ENCODE measurements around the gene AK8. TPM values are rescaled to one million over a fixed set of nuclear protein-coding genes. Genes with fewer than 3 reads are reported as not detected.

Gene AK8
- total RNA-seq, 2 experiments from 2014 or later = 0.39 TPM; not detected in 1

GRCh38 chr9:132877458-132877823 lies 643 bp downstream of the AK8 start:
- DNase-seq (no peak), ATAC-seq (no peak)
- H3K4me1 Mint-ChIP-seq (ENCODE audit: low read depth) = peaks cover 38% of the 10 kb centered on the region
- no peak overlapping the region for H3K27ac Mint-ChIP-seq
- peaks cover 4% of the 10 kb centered on the region for H3K36me3 Mint-ChIP-seq (ENCODE audit: low read depth)
- H3K27me3 Mint-ChIP-seq (ENCODE audit: low read depth) = peaks cover 5% of the 10 kb centered on the region
- H3K9me3 Mint-ChIP-seq (ENCODE audit: insufficient read depth) = no peaks in the 10 kb centered on the region
- ChIA-PET POLR2A (interaction anchor here (1.1 kb wide), 1 partner anchor 15 kb away, joined by 3 read pairs; no protein-coding TSS in a partner anchor), CTCF (interaction anchor here (1.0 to 1.6 kb wide), 3 partner anchors 25 to 144 kb away, joined by 3 to 8 read pairs (median 4); no protein-coding TSS in a partner anchor)
- H3K4me3 Mint-ChIP-seq = peak overlapping the region; percentile 76

DNA sequence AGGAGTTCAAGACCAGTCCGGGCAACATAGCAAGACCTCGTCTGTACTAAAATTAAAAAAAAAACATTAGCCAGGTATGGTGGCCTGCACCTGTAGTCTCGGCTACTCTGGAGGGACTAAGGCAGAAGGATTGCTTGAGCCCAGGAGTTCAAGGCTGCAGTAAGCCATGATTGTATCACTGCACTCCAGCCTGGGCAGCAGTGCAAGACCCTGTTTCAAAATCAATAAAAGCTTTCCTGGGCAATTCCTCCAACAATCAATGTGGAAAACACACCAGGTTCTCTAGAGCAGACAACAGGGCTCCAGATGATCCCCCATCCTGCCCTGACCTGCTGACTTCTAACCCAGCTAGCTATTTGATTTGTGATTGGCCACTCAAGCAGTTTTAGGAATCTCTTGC lies 1.2 kb downstream of the AK8 start:
- Mint-ChIP-seq H3K36me3 (ENCODE audit: low read depth) (peaks cover 4% of the 10 kb centered on the region), H3K4me3 (peak overlapping the region; percentile 76), H3K9me3 (ENCODE audit: insufficient read depth) (no peaks in the 10 kb centered on the region), H3K4me1 (ENCODE audit: low read depth) (peaks cover 32% of the 10 kb centered on the region), H3K27me3 (ENCODE audit: low read depth) (peaks cover 5% of the 10 kb centered on the region), H3K27ac (no peak overlapping the region)
- DNase-seq (no peak), ATAC-seq (no peak)
- ChIA-PET CTCF (interaction anchor here (1.0 to 1.6 kb wide), 2 partner anchors 28 to 145 kb away, joined by 4 to 8 read pairs; no protein-coding TSS in a partner anchor), POLR2A (interaction anchor here (1.1 kb wide), 1 partner anchor 14 kb away, joined by 3 read pairs; no protein-coding TSS in a partner anchor)

- H3K4me1 Mint-ChIP-seq (ENCODE audit: low read depth) = peaks cover 25% of the 10 kb centered on the region
- no peak overlapping the region for H3K4me3 Mint-ChIP-seq
- no peak for ATAC-seq
- H3K27ac Mint-ChIP-seq = no peak overlapping the region
- peaks cover 4% of the 10 kb centered on the region for H3K36me3 Mint-ChIP-seq (ENCODE audit: low read depth)
- DNase-seq = no peak
- no peaks in the 10 kb centered on the region for H3K9me3 Mint-ChIP-seq (ENCODE audit: insufficient read depth)
- peaks cover 5% of the 10 kb centered on the region for H3K27me3 Mint-ChIP-seq (ENCODE audit: low read depth)
- CTCF ChIA-PET = interaction anchor here (1.8 kb wide), 2 partner anchors 27 kb away, joined by 6 to 9 read pairs; no protein-coding TSS in a partner anchor
- POLR2A ChIA-PET = interaction anchor here (1.1 kb wide), 1 partner anchor 13 kb away, joined by 3 read pairs; no protein-coding TSS in a partner anchor
Observed at GRCh38 chr9:132875159-132875558, 2.9 kb downstream of the AK8 start.

- ATAC-seq (no peak), DNase-seq (no peak)
- POLR2A ChIA-PET = no interaction called here
- CTCF ChIA-PET = interaction anchor here (0.9 to 1.8 kb wide), 3 partner anchors 25 to 29 kb away, joined by 3 to 9 read pairs (median 5); no protein-coding TSS in a partner anchor
- Mint-ChIP-seq H3K4me1 (ENCODE audit: low read depth) (peaks cover 10% of the 10 kb centered on the region), H3K27me3 (ENCODE audit: low read depth) (peaks cover 5% of the 10 kb centered on the region), H3K9me3 (ENCODE audit: insufficient read depth) (no peaks in the 10 kb centered on the region), H3K4me3 (no peak overlapping the region), H3K27ac (peak overlapping the region; percentile 45), H3K36me3 (ENCODE audit: low read depth) (no peaks in the 10 kb centered on the region)
Observed at GRCh38 chr9:132873403-132873802, 4.7 kb downstream of the AK8 start.

DNA sequence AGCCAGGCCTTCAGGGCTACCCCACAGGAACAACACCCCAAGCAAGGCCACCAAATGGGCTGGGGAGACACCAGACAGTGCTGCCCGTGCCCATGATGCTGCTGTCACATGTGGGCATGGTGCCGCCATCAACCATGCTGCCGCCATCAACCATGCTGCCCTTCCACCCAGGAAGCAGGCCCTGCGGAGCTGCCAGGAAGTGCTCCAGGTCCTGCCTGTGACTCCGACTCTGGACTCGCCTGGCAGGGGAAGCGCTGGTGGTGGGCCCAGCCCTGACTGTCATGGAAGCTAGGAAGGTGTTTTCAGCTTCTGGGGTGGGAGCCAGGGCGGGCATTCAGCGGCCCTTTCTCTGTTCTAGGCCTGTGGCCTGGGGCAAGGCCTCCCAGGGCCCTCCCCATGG lies 8.8 kb downstream of the AK8 start:
- ATAC-seq = no peak
- DNase-seq = no peak
- Mint-ChIP-seq H3K4me1 (ENCODE audit: low read depth) (peaks cover 15% of the 10 kb centered on the region), H3K36me3 (ENCODE audit: low read depth) (no peaks in the 10 kb centered on the region), H3K4me3 (no peak overlapping the region), H3K9me3 (ENCODE audit: insufficient read depth) (no peaks in the 10 kb centered on the region), H3K27me3 (ENCODE audit: low read depth) (no peaks in the 10 kb centered on the region), H3K27ac (no peak overlapping the region)
- POLR2A ChIA-PET = no interaction called here
- CTCF ChIA-PET = interaction anchor here (2.4 kb wide), 1 partner anchor 32 kb away, joined by 5 read pairs; no protein-coding TSS in a partner anchor

- Mint-ChIP-seq H3K27me3 (ENCODE audit: low read depth) (no peaks in the 10 kb centered on the region), H3K36me3 (ENCODE audit: low read depth) (no peaks in the 10 kb centered on the region), H3K4me1 (ENCODE audit: low read depth) (peaks cover 29% of the 10 kb centered on the region), H3K9me3 (ENCODE audit: insufficient read depth) (no peaks in the 10 kb centered on the region), H3K4me3 (no peak overlapping the region), H3K27ac (no peak overlapping the region)
- ATAC-seq = no peak
- ChIA-PET POLR2A (no interaction called here), CTCF (no interaction called here)
- DNase-seq = no peak
Observed at GRCh38 chr9:132866898-132867297, 11.2 kb downstream of the AK8 start.

DNA sequence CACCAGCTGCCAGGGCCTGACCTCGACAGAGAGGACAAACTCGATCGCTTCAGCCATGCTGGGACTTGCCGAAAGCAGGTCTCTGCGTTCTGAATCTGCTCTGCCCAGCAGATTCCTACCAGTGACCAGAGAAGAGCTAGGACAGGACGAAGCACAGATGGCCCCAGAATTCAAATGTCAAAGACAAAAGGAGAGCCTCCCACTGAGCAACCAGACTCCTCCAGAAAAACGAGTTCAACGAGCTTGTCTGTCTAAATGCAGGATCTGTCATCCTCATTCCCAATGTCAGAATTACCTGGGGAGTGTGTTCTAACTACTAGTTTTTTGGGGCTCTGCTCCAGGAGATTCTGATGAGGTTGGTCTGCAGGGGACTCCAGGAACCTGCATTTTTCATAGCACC lies 13.4 kb downstream of the AK8 start:
- DNase-seq = no peak
- peaks cover 5% of the 10 kb centered on the region for H3K27me3 Mint-ChIP-seq (ENCODE audit: low read depth)
- H3K4me1 Mint-ChIP-seq (ENCODE audit: low read depth) = peaks cover 36% of the 10 kb centered on the region
- ChIA-PET CTCF (interaction anchor here (1.0 to 1.9 kb wide), 2 partner anchors 16 to 37 kb away, joined by 3 to 6 read pairs; no protein-coding TSS in a partner anchor), POLR2A (no interaction called here)
- no peak for ATAC-seq
- no peaks in the 10 kb centered on the region for H3K36me3 Mint-ChIP-seq (ENCODE audit: low read depth)
- no peaks in the 10 kb centered on the region for H3K9me3 Mint-ChIP-seq (ENCODE audit: insufficient read depth)
- H3K27ac Mint-ChIP-seq = no peak overlapping the region
- H3K4me3 Mint-ChIP-seq = no peak overlapping the region

- ATAC-seq (no peak), DNase-seq (no peak)
- Mint-ChIP-seq H3K27ac (peak overlapping the region; percentile 13), H3K36me3 (ENCODE audit: low read depth) (no peaks in the 10 kb centered on the region), H3K4me3 (no peak overlapping the region), H3K4me1 (ENCODE audit: low read depth) (peaks cover 36% of the 10 kb centered on the region), H3K9me3 (ENCODE audit: insufficient read depth) (no peaks in the 10 kb centered on the region), H3K27me3 (ENCODE audit: low read depth) (peaks cover 5% of the 10 kb centered on the region)
- CTCF ChIA-PET = interaction anchor here (1.9 kb wide), 1 partner anchor 15 kb away, joined by 6 read pairs; no protein-coding TSS in a partner anchor
- POLR2A ChIA-PET = no interaction called here
Observed at GRCh38 chr9:132864277-132864676, 13.8 kb downstream of the AK8 start.

GRCh38 chr9:132863096-132863495 lies 15.0 kb downstream of the AK8 start:
- H3K4me3 Mint-ChIP-seq = no peak overlapping the region
- ChIA-PET POLR2A (interaction anchor here (1.3 kb wide), 1 partner anchor 14 kb away, joined by 3 read pairs; no protein-coding TSS in a partner anchor), CTCF (interaction anchor here (0.7 to 1.2 kb wide), 3 partner anchors 9 to 38 kb away, joined by 3 to 5 read pairs (median 3); no protein-coding TSS in a partner anchor)
- H3K4me1 Mint-ChIP-seq (ENCODE audit: low read depth) = peaks cover 36% of the 10 kb centered on the region
- no peaks in the 10 kb centered on the region for H3K9me3 Mint-ChIP-seq (ENCODE audit: insufficient read depth)
- H3K27me3 Mint-ChIP-seq (ENCODE audit: low read depth) = peaks cover 5% of the 10 kb centered on the region
- DNase-seq (no peak), ATAC-seq (no peak)
- no peak overlapping the region for H3K27ac Mint-ChIP-seq
- H3K36me3 Mint-ChIP-seq (ENCODE audit: low read depth) = no peaks in the 10 kb centered on the region

- CTCF ChIA-PET = interaction anchor here (0.7 to 1.2 kb wide), 4 partner anchors 10 to 39 kb away, joined by 3 to 5 read pairs (median 4); no protein-coding TSS in a partner anchor
- Mint-ChIP-seq H3K27ac (peak overlapping the region; percentile 23), H3K4me1 (ENCODE audit: low read depth) (peaks cover 36% of the 10 kb centered on the region), H3K36me3 (ENCODE audit: low read depth) (no peaks in the 10 kb centered on the region), H3K4me3 (no peak overlapping the region), H3K9me3 (ENCODE audit: insufficient read depth) (no peaks in the 10 kb centered on the region), H3K27me3 (ENCODE audit: low read depth) (peaks cover 5% of the 10 kb centered on the region)
- DNase-seq = peak; percentile 56
- POLR2A ChIA-PET = interaction anchor here (0.9 to 1.3 kb wide), 2 partner anchors 12 to 15 kb away, joined by 3 read pairs; no protein-coding TSS in a partner anchor
- ATAC-seq = peak; percentile 77
Observed at GRCh38 chr9:132862533-132862932, 15.6 kb downstream of the AK8 start.

DNA sequence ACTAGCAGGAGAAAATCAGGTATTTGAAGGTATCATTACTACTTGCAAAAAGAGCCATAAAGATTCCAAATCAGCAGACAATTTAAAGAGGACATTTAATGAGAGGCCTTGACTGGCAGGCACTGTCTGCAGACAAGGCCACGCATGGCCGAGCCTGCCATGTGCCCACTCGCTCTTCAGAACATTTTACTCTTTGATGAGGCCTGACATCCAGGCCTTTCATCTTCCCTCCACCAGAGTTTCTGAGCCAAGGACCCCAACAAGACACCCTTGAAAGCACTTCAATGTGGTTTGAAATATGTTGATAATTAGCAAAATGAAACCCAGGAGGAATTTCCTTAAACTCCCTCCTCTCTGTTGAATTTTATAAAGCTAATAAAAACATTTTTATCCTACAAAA lies 16.4 kb downstream of the AK8 start:
- CTCF ChIA-PET = interaction anchor here (1.2 kb wide), 1 partner anchor 13 kb away, joined by 5 read pairs; no protein-coding TSS in a partner anchor
- POLR2A ChIA-PET = interaction anchor here (0.9 to 1.3 kb wide), 2 partner anchors 13 to 16 kb away, joined by 3 read pairs; no protein-coding TSS in a partner anchor
- Mint-ChIP-seq H3K4me3 (no peak overlapping the region), H3K27me3 (ENCODE audit: low read depth) (peaks cover 5% of the 10 kb centered on the region), H3K27ac (no peak overlapping the region), H3K9me3 (ENCODE audit: insufficient read depth) (no peaks in the 10 kb centered on the region), H3K4me1 (ENCODE audit: low read depth) (peaks cover 36% of the 10 kb centered on the region), H3K36me3 (ENCODE audit: low read depth) (no peaks in the 10 kb centered on the region)
- ATAC-seq (no peak), DNase-seq (no peak)

- CTCF ChIA-PET = interaction anchor here (1.4 kb wide), 1 partner anchor 43 kb away, joined by 5 read pairs; no protein-coding TSS in a partner anchor
Observed at GRCh38 chr9:132858751-132859150, 19.3 kb downstream of the AK8 start.

More at GRCh38 chr9:132858751-132859150, 19.3 kb downstream of the AK8 start:
- H3K27ac Mint-ChIP-seq = no peak overlapping the region
- POLR2A ChIA-PET = interaction anchor here (0.6 kb wide), 1 partner anchor 256 kb away, joined by 3 read pairs; no protein-coding TSS in a partner anchor
- ATAC-seq (no peak), DNase-seq (no peak)
- peaks cover 8% of the 10 kb centered on the region for H3K27me3 Mint-ChIP-seq (ENCODE audit: low read depth)
- H3K4me1 Mint-ChIP-seq (ENCODE audit: low read depth) = peaks cover 34% of the 10 kb centered on the region
- H3K4me3 Mint-ChIP-seq = no peak overlapping the region
- H3K36me3 Mint-ChIP-seq (ENCODE audit: low read depth) = no peaks in the 10 kb centered on the region
- no peaks in the 10 kb centered on the region for H3K9me3 Mint-ChIP-seq (ENCODE audit: insufficient read depth)
